Heart left ventricle (tissue), 13 donors: Measurements from ENCODE around the gene NPTXR.

Experiments used
- POLR2A ChIP-seq, 2 donors: fragments of 450-650 bp; IDR thresholded peaks; one replicate each; pipeline ENCODE4 v1.6.1; 2017; ENCODE audit warnings: antibody characterized with exemption in 2 of 2, mild to moderate bottlenecking in 2 of 2, moderate library complexity in 2 of 2
- TF ChIP-seq, protein P1 (sequence below), 12 donors: fragments of 200-600 bp; sonication (generic) in 4 of 12; IDR thresholded peaks; one replicate each; pipeline versions ENCODE4 v1.5.0 to v1.8.0; 2018 to 2022; ENCODE audit warnings: antibody characterized with exemption in 12 of 12, mild to moderate bottlenecking in 5 of 12
- donor health status: ischemic (EF 13 %, LVEDD 7.1; RV severe dilation, severe dysfunction).
- donor health status: DM: no; HTN: yes; CAD: no.
- donor health status: DM: no; HTN: no; CAD: no.
- donor health status: ischemic (EF 25% LVEDD 6.9; RV normal size, moderate dysfunction).
- donor health status: ischemic (EF 25% LVEDD 5.7; RV mildly dilated, moderate dysfunction).
- donor health status: ischemic (EF 35%, LVEDD 5.7; RV mildly dilated, moderate dysfunction).
- donor health status: nonischemic (EF 11% LVEDD 7.7; RV severe dilation, severe dysfunction).
- donor health status: DM: yes; HTN: yes; CAD: no.
- donor health status: PGD.
- donor health status: ischemic (EF 29% LVEDD 5.4; RV normal size, mild dysfunction).
- donor health status: nonischemic (EF 23%, LVEDD 6.1; RV moderate dilation, normal function).

DNA sequence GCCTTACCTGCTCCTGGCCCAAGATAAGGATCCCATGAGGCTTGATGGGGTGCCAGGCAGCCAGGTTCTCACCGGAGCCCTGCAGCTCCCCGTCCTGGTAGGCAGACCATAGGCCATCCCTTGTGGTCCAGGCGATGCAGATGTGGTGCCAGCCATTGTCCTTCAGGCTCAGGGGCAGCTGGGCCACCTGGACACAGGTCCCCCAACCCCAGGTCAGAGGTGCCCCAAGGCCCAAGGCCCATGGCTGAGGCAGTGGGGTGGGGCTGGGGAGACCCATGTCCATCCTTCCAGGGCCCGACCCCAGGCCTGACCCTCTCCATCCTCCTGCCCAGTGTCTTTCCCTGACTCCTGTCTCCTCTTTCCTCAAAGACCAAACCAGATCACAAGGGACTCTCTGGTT lies 20.8 kb downstream of the NPTXR start:
- no peak for TF ChIP-seq POLR2A (IDR thresholded peaks at IDR 0.05)
- TF ChIP-seq, protein P1, sequence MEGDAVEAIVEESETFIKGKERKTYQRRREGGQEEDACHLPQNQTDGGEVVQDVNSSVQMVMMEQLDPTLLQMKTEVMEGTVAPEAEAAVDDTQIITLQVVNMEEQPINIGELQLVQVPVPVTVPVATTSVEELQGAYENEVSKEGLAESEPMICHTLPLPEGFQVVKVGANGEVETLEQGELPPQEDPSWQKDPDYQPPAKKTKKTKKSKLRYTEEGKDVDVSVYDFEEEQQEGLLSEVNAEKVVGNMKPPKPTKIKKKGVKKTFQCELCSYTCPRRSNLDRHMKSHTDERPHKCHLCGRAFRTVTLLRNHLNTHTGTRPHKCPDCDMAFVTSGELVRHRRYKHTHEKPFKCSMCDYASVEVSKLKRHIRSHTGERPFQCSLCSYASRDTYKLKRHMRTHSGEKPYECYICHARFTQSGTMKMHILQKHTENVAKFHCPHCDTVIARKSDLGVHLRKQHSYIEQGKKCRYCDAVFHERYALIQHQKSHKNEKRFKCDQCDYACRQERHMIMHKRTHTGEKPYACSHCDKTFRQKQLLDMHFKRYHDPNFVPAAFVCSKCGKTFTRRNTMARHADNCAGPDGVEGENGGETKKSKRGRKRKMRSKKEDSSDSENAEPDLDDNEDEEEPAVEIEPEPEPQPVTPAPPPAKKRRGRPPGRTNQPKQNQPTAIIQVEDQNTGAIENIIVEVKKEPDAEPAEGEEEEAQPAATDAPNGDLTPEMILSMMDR (IDR thresholded peaks at IDR 0.05), result no peak
